CD14-positive monocyte (primary cell): Measurements from ENCODE around the gene MYBPC2. TPM values are rescaled to one million over a fixed set of nuclear protein-coding genes. Genes with fewer than 3 reads are reported as not detected.

Source experiments
- DNase-seq, 3 donors: peaks; one replicate each; pipeline ENCODE4 v3.0.0-alpha.2; 2011 to 2022
- H2AFZ ChIP-seq: 2 replicates; pipeline ENCODE4 v1.6.0; 2012; ENCODE audit warnings: mild to moderate bottlenecking, low read depth, low read length, inconsistent platforms; ENCODE audit not compliant: insufficient read depth, poor library complexity, severe bottlenecking
- H3K27ac ChIP-seq, 2 donors: 1 replicate in 1 of 2; 2 replicates in 1 of 2; pipeline ENCODE4 v1.5.1; 2012 to 2013; ENCODE audit warnings: low read length in 2 of 2, control low read depth in 1 of 2, inconsistent platforms in 1 of 2, low read depth in 1 of 2, mild to moderate bottlenecking in 1 of 2
- H3K27me3 ChIP-seq, 2 donors: one replicate each; pipeline versions ENCODE4 v1.6.0 to v1.6.1; 2011 to 2013; ENCODE audit warnings: low read length in 2 of 2; ENCODE audit not compliant: control insufficient read depth in 2 of 2, insufficient read depth in 2 of 2
- H3K36me3 ChIP-seq, 2 donors: replicated peaks in 1 of 2; 1 replicate in 1 of 2; 2 replicates in 1 of 2; pipeline versions ENCODE4 v1.5.1 to v1.6.1; 2012 to 2013; ENCODE audit warnings: low read length in 2 of 2, control low read depth in 1 of 2, inconsistent platforms in 1 of 2, mild to moderate bottlenecking in 1 of 2; ENCODE audit not compliant: insufficient read depth in 2 of 2, control insufficient read depth in 1 of 2
- H3K4me1 ChIP-seq, 2 donors: 1 replicate in 1 of 2; 2 replicates in 1 of 2; pipeline versions ENCODE4 v1.5.1 to v1.6.1; 2012 to 2013; ENCODE audit warnings: low read length in 2 of 2, control low read depth in 1 of 2, inconsistent platforms in 1 of 2, mild to moderate bottlenecking in 1 of 2, moderate library complexity in 1 of 2; ENCODE audit not compliant: insufficient read depth in 2 of 2, control insufficient read depth in 1 of 2
- H3K4me2 ChIP-seq: replicated peaks from 2 replicates; pipeline ENCODE3; 2012; ENCODE audit warnings: low read length, moderate library complexity, mild to moderate bottlenecking; ENCODE audit not compliant: poor library complexity, severe bottlenecking; ENCODE audit errors: extremely low read depth
- H3K4me3 ChIP-seq, 3 experiments: fragments of 200-600 bp in 1 of 3; sonication (generic) in 1 of 3; replicated peaks in 1 of 3; 1 replicate in 2 of 3; 2 replicates in 1 of 3; pipeline ENCODE4 v1.5.1; 2011 to 2013; ENCODE audit warnings: low read length in 3 of 3, mild to moderate bottlenecking in 3 of 3, control low read depth in 2 of 3, low read depth in 2 of 3, inconsistent platforms in 1 of 3, moderate library complexity in 1 of 3
- H3K79me2 ChIP-seq: 2 replicates; pipeline ENCODE4 v1.6.0; 2012; ENCODE audit warnings: mild to moderate bottlenecking, control low read depth, inconsistent platforms, low read length, moderate library complexity; ENCODE audit not compliant: insufficient read depth
- H3K9ac ChIP-seq: 2 replicates; pipeline ENCODE4 v1.6.0; 2017; ENCODE audit warnings: low read length, mild to moderate bottlenecking; ENCODE audit not compliant: insufficient read depth, poor library complexity, severe bottlenecking
- H3K9me3 ChIP-seq, 2 donors: replicated peaks in 1 of 2; 1 replicate in 1 of 2; 2 replicates in 1 of 2; pipeline versions ENCODE4 v1.5.1 to v1.6.1; 2012 to 2013; ENCODE audit warnings: low read length in 2 of 2, control low read depth in 1 of 2; ENCODE audit not compliant: control insufficient read depth in 1 of 2, insufficient read depth in 1 of 2
- H4K20me1 ChIP-seq: 2 replicates; pipeline ENCODE4 v1.6.0; 2012; ENCODE audit warnings: mild to moderate bottlenecking, low read length, control low read depth, moderate library complexity; ENCODE audit not compliant: insufficient read depth
- H3K27ac Mint-ChIP-seq, 7 donors: one replicate each; pipeline ENCODE4 v1.8.0; 2020; ENCODE audit warnings: mild to moderate bottlenecking in 7 of 7, mixed read lengths in 7 of 7, moderate library complexity in 6 of 7, inconsistent platforms in 2 of 7
- H3K27me3 Mint-ChIP-seq, 3 donors: one replicate each; pipeline ENCODE4 v1.8.0; 2021 to 2022; ENCODE audit warnings: low read depth in 3 of 3, mild to moderate bottlenecking in 3 of 3, mixed read lengths in 3 of 3, moderate library complexity in 3 of 3, inconsistent platforms in 1 of 3
- H3K36me3 Mint-ChIP-seq, 2 donors: one replicate each; pipeline ENCODE4 v1.8.0; 2020; ENCODE audit warnings: mixed read lengths in 2 of 2, inconsistent platforms in 1 of 2, mild to moderate bottlenecking in 1 of 2
- H3K4me1 Mint-ChIP-seq: one replicate; pipeline ENCODE4 v1.8.0; 2020; ENCODE audit warnings: mild to moderate bottlenecking, mixed read lengths
- H3K4me3 Mint-ChIP-seq, 2 donors: one replicate each; pipeline ENCODE4 v1.8.0; 2020; ENCODE audit warnings: mild to moderate bottlenecking in 2 of 2, mixed read lengths in 2 of 2, moderate library complexity in 1 of 2
- H3K9me3 Mint-ChIP-seq, 7 donors: one replicate each; pipeline ENCODE4 v1.8.0; 2020 to 2022; ENCODE audit warnings: mixed read lengths in 7 of 7, mild to moderate bottlenecking in 6 of 7, moderate library complexity in 6 of 7, inconsistent platforms in 2 of 7
- CTCF ChIP-seq: fragments of 200-600 bp; IDR thresholded peaks from one replicate; pipeline ENCODE4 v1.8.0; 2022; ENCODE audit warnings: antibody characterized with exemption, mild to moderate bottlenecking
- WGBS: methylation state at CpG from one replicate; pipeline ENCODE4 v1.1.5; 2013; ENCODE audit warnings: missing lambda C conversion rate; ENCODE audit not compliant: insufficient coverage; 5-methylcytosine and 5-hydroxymethylcytosine counted together
- intact Hi-C, 2 donors: fragments of 100-400 bp; cut with micrococcal nuclease; formaldehyde crosslinking; loops; one replicate each; pipeline versions ENCODE4 v1.15.0 to v1.15.1; 2023
- polyA plus RNA-seq, 3 donors: library from polyadenylated mRNA; depleted of rRNA in 1 of 3; unstranded in 2 of 3; stranded (reverse) in 1 of 3; fragments of 300-500 nt in 2 of 3; fragments of >200 nt in 1 of 3; fragmentation: Illumina TruSeq in 2 of 3; gene quantifications; 1 replicate in 2 of 3; 2 replicates in 1 of 3; pipeline ENCODE4 v1.2.3, GENCODE V29; 2012 to 2021

The MYBPC2 gene
- polyA plus RNA-seq, 3 donors = not detected

DNA sequence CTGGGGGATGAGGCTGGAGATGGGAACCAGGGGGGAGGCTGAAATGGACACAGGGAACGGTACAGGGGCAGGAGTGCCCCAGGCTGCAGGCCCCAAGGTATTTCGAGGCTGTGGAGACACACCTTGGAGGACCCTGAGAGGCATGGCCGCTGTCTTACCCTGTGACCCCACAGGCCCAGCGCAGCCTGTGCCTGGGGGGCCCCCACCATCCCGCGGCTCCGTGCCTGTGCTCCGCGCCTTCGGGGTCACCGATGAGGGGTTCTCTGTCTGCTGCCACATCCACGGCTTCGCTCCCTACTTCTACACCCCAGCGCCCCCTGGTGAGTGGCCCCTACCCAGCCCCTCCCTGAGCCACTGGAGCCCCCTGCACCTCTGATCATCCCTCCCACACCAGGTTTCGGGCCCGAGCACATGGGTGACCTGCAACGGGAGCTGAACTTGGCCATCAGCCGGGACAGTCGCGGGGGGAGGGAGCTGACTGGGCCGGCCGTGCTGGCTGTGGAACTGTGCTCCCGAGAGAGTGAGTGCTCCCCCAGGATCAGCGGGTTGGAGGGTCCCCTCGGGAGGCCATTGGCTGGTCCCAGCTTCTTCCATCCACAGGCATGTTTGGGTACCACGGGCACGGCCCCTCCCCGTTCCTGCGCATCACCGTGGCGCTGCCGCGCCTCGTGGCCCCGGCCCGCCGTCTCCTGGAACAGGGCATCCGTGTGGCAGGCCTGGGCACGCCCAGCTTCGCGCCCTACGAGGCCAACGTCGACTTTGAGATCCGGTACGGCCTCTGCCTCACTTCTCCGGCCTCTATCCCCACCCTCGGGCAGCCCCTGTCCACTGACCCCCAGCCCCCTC lies 30.9 kb upstream of the MYBPC2 start:
- 94% methylated on average over 40 of the region's 48 CpGs for WGBS
- no peak for TF ChIP-seq CTCF
- Histone ChIP-seq H3K27me3 (no peaks in the 10 kb centered on the region), H3K36me3 (peaks cover 32 to 46% of the 10 kb centered on the region in 2 donors), H2AFZ (no peak overlapping the region), H3K27ac (no peak overlapping the region), H3K9me3 (no peaks in the 10 kb centered on the region), H3K4me1 (no peaks in the 10 kb centered on the region), H3K4me3 (no peak overlapping the region), H4K20me1 (no peaks in the 10 kb centered on the region), H3K4me2 (no peak overlapping the region), H3K9ac (no peak overlapping the region), H3K79me2 (peaks cover 6% of the 10 kb centered on the region)
- H3K4me3 Mint-ChIP-seq = no peak overlapping the region
- peak overlapping the region in 1 of 7 donors; percentile 20 for H3K27ac Mint-ChIP-seq
- no peaks in the 10 kb centered on the region for H3K4me1 Mint-ChIP-seq
- peaks cover 0 to 2% (median 0%) of the 10 kb centered on the region in 7 donors for H3K9me3 Mint-ChIP-seq
- H3K27me3 Mint-ChIP-seq = peaks cover 0 to 5% (median 1%) of the 10 kb centered on the region in 3 donors
- H3K36me3 Mint-ChIP-seq = peaks cover 35 to 63% of the 10 kb centered on the region in 2 donors
- intact Hi-C loops = no loop called here
- DNase-seq = peak in 1 of 3 donors; percentile 4

DNA sequence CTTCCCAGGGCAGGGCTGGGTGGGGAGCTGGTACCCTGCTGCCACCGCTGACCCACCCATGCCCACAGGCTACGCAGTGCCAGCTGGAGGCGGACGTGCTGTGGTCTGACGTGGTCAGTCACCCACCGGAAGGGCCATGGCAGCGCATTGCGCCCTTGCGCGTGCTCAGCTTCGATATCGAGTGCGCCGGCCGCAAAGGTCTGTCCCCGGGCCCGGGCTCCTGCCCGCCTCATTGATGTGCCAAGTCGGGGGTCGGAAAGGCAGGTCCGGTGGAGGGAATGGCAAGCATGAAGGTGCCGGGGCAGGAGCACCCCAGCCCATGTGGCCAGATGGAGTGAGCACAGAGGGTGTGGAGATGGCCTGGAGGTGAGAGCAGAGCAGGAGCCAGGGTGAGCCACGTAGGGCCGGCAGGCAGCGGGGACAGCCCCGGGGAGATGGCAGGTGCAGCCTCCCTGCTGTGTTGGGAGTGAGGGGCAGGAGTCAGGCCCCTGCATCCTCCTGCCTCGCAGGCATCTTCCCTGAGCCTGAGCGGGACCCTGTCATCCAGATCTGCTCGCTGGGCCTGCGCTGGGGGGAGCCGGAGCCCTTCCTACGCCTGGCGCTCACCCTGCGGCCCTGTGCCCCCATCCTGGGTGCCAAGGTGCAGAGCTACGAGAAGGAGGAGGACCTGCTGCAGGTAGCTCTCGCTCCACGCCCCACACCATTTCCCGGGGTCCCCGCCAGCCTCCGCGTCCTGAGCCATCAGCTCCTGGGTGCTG lies 30.0 kb upstream of the MYBPC2 start:
- intact Hi-C loops = no loop called here
- Mint-ChIP-seq H3K4me3 (no peak overlapping the region), H3K27me3 (peaks cover 0 to 5% (median 1%) of the 10 kb centered on the region in 3 donors), H3K36me3 (peaks cover 39 to 68% of the 10 kb centered on the region in 2 donors), H3K4me1 (no peaks in the 10 kb centered on the region), H3K27ac (no peak overlapping the region), H3K9me3 (peaks cover 0 to 2% (median 0%) of the 10 kb centered on the region in 7 donors)
- DNase-seq = no peak
- H3K4me1 ChIP-seq = no peaks in the 10 kb centered on the region
- no peaks in the 10 kb centered on the region for H3K27me3 ChIP-seq
- TF ChIP-seq CTCF = no peak
- no peaks in the 10 kb centered on the region for H3K9me3 ChIP-seq
- peaks cover 6% of the 10 kb centered on the region for H3K79me2 ChIP-seq
- 97% methylated on average over 34 of the region's 41 CpGs for WGBS
- H2AFZ ChIP-seq = no peak overlapping the region
- H3K9ac ChIP-seq = no peak overlapping the region
- H3K4me3 ChIP-seq = no peak overlapping the region
- H3K27ac ChIP-seq = no peak overlapping the region
- H3K4me2 ChIP-seq = no peak overlapping the region
- H3K36me3 ChIP-seq = peaks cover 35 to 51% of the 10 kb centered on the region in 2 donors
- no peaks in the 10 kb centered on the region for H4K20me1 ChIP-seq
